SH-SY5Y (cell line): ENCODE results near the gene FUBP1.

Experiments used
- GATA2 ChIP-seq: IDR thresholded peaks from 2 replicates; pipeline ENCODE4 v1.6.1; 2011; ENCODE audit warnings: mild to moderate bottlenecking, low read depth, low read length
- GATA3 ChIP-seq: IDR thresholded peaks from 2 replicates; pipeline ENCODE4 v1.6.1; 2011; ENCODE audit warnings: low read depth, mild to moderate bottlenecking, low read length, moderate library complexity

Gene FUBP1

GRCh38 chr1:77966291-77966690, 12.6 kb downstream of the FUBP1 start:
- TF ChIP-seq GATA2 (no peak), GATA3 (no peak)

- TF ChIP-seq GATA3: no peak
- TF ChIP-seq GATA2: no peak
Measured at GRCh38 chr1:77961392-77961791, 17.5 kb downstream of the FUBP1 start.

GRCh38 chr1:77958850-77959249, 20.0 kb downstream of the FUBP1 start:
- no peak for TF ChIP-seq GATA2
- TF ChIP-seq GATA3: no peak

- TF ChIP-seq GATA2 (no peak), GATA3 (no peak)
Measured at GRCh38 chr1:77958391-77958790, 20.5 kb downstream of the FUBP1 start.

- TF ChIP-seq GATA3 (no peak), GATA2 (no peak)
Measured at GRCh38 chr1:77956464-77956863, 22.4 kb downstream of the FUBP1 start.

- TF ChIP-seq GATA3 (no peak), GATA2 (no peak)
Measured at GRCh38 chr1:77955709-77956108, 23.2 kb downstream of the FUBP1 start.

GRCh38 chr1:77954521-77954920, 24.4 kb downstream of the FUBP1 start:
- TF ChIP-seq GATA3 (no peak), GATA2 (no peak)

GRCh38 chr1:77953907-77954306, 25.0 kb downstream of the FUBP1 start:
- no peak for TF ChIP-seq GATA3
- no peak for TF ChIP-seq GATA2

- no peak for TF ChIP-seq GATA3
- no peak for TF ChIP-seq GATA2
Measured at GRCh38 chr1:77951328-77951727, 27.5 kb downstream of the FUBP1 start.

- TF ChIP-seq GATA3: no peak
- no peak for TF ChIP-seq GATA2
Measured at GRCh38 chr1:77950873-77951272, 28.0 kb downstream of the FUBP1 start.

GRCh38 chr1:77948841-77949424, 29.9 kb downstream of the FUBP1 start:
- TF ChIP-seq GATA3: no peak
- TF ChIP-seq GATA2: no peak

GRCh38 chr1:77945345-77945744, 33.5 kb downstream of the FUBP1 start:
- TF ChIP-seq GATA3 (no peak), GATA2 (no peak)

GRCh38 chr1:77942400-77943140, 36.3 kb downstream of the FUBP1 start:
- TF ChIP-seq GATA2 (no peak), GATA3 (no peak)

GRCh38 chr1:77940921-77941570, 37.8 kb downstream of the FUBP1 start:
- no peak for TF ChIP-seq GATA2
- no peak for TF ChIP-seq GATA3

GRCh38 chr1:77938651-77939050, 40.2 kb downstream of the FUBP1 start:
- no peak for TF ChIP-seq GATA2
- TF ChIP-seq GATA3: no peak
